ENCODE results near the gene IL1R1. TPM values are rescaled to one million over a fixed set of nuclear protein-coding genes. Genes with fewer than 3 reads are reported as not detected.
"Not testable (repeated sequence)": the region's sequence is repeated elsewhere in the genome, so short reads cannot be mapped to it uniquely, and the experiment has no call there.

The IL1R1 gene
- total RNA-seq, 1 donor from 2014 or later = 2.2 TPM

GRCh38 chr2:102116630-102117471 is 25.7 kb upstream of the IL1R1 start:
- peaks cover 13% of the 10 kb centered on the region for H3K27me3 Mint-ChIP-seq

DNA sequence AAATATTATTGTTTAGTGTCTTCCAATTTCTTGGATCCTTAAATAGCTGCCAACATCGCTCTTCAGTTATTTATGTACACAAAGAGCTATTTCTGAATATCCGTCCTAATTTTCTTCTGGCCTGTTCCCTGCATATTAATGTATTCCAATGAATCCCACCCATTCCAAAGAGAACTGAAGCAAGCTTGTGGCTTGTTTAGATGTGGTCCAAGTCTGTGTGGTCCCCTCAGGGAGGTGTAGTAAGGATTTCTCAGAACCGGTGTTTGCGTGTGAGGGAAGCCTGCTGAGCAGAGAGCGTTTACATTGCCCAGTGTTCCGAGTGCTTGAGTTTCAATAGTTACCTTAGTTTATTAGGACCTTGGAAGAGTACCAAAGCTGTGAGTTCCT is 25.1 kb upstream of the IL1R1 start:
- Mint-ChIP-seq H3K36me3 (ENCODE audit: low read depth) (no peaks in the 10 kb centered on the region), H3K27me3 (peaks cover 11% of the 10 kb centered on the region), H3K27ac (no peak overlapping the region), H3K9me3 (peaks cover 13% of the 10 kb centered on the region), H3K4me1 (peaks cover 14% of the 10 kb centered on the region), H3K4me3 (no peak overlapping the region)
- intact Hi-C loops (cut with micrococcal nuclease) = loop anchor here (5.0 to 10.0 kb wide), 2 partner anchors 35 to 213 kb away; no protein-coding TSS in a partner anchor
- no peak for DNase-seq

More at GRCh38 chr2:102116630-102117471, 25.7 kb upstream of the IL1R1 start:
- H3K36me3 Mint-ChIP-seq (ENCODE audit: low read depth) = no peaks in the 10 kb centered on the region
- H3K27ac Mint-ChIP-seq = no peak overlapping the region
- H3K9me3 Mint-ChIP-seq = peaks cover 13% of the 10 kb centered on the region
- H3K4me1 Mint-ChIP-seq = peaks cover 16% of the 10 kb centered on the region
- intact Hi-C loops (cut with micrococcal nuclease) = loop anchor here (5.0 to 10.0 kb wide), 2 partner anchors 35 to 212 kb away; no protein-coding TSS in a partner anchor
- DNase-seq = no peak
- H3K4me3 Mint-ChIP-seq = no peak overlapping the region

DNA sequence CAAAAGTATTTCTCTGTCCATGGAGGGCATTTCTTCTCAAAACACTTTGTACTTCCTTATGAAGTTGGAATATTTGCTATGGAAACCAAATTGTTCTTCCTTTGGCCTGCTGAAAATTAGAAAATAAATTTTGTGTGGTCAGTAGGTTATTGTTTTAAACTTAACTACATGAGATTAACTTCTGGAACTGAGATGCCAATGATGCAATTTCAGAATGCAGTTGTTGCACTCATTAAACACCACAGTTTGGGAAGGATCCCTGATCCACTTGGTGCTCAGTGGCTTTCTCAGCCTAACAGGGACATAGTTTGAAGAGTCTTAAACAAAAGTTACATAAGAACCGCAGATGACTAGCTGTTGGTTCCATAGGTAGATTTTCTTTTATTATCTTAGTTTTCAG is 23.3 kb upstream of the IL1R1 start:
- H3K4me1 Mint-ChIP-seq = peaks cover 7% of the 10 kb centered on the region
- peaks cover 11% of the 10 kb centered on the region for H3K27me3 Mint-ChIP-seq
- no peaks in the 10 kb centered on the region for H3K36me3 Mint-ChIP-seq (ENCODE audit: low read depth)
- H3K4me3 Mint-ChIP-seq = no peak overlapping the region
- no peak for DNase-seq
- intact Hi-C loops (cut with micrococcal nuclease) = loop anchor here (5.0 to 10.0 kb wide), 2 partner anchors 37 to 214 kb away; no protein-coding TSS in a partner anchor
- H3K9me3 Mint-ChIP-seq = peaks cover 13% of the 10 kb centered on the region
- no peak overlapping the region for H3K27ac Mint-ChIP-seq

DNA sequence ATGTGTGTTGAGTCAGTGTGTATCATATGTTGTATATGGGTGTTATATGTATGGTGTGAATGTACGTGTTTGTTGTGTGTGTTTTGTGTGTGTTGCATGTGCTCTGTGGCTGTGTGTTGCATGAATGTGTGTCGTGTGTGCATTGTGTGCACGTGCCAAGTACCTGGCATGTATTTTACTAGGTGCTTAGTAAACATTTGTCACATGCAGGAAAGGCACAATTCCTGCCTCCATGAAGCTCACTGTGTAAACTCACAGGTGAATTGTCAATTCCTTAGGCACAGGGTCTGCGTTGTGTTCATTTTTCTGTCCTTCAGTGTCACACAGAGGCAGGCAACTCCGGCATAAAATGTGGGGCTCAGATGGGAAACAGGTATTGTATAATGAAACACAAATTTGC is 22.3 kb upstream of the IL1R1 start:
- Mint-ChIP-seq H3K9me3 (peaks cover 14% of the 10 kb centered on the region), H3K4me3 (no peak overlapping the region), H3K36me3 (ENCODE audit: low read depth) (no peaks in the 10 kb centered on the region), H3K4me1 (no peaks in the 10 kb centered on the region), H3K27ac (no peak overlapping the region), H3K27me3 (peaks cover 13% of the 10 kb centered on the region)
- intact Hi-C loops (cut with micrococcal nuclease) = no loop called here
- no peak for DNase-seq

- intact Hi-C loops (cut with micrococcal nuclease) = no loop called here
- H3K27ac Mint-ChIP-seq = no peak overlapping the region
- DNase-seq = no peak
- peaks cover 11% of the 10 kb centered on the region for H3K9me3 Mint-ChIP-seq
- H3K4me3 Mint-ChIP-seq = no peak overlapping the region
- H3K4me1 Mint-ChIP-seq = no peaks in the 10 kb centered on the region
- peaks cover 9% of the 10 kb centered on the region for H3K27me3 Mint-ChIP-seq
- no peaks in the 10 kb centered on the region for H3K36me3 Mint-ChIP-seq (ENCODE audit: low read depth)
Observed at GRCh38 chr2:102120701-102121159, 21.8 kb upstream of the IL1R1 start.

DNA sequence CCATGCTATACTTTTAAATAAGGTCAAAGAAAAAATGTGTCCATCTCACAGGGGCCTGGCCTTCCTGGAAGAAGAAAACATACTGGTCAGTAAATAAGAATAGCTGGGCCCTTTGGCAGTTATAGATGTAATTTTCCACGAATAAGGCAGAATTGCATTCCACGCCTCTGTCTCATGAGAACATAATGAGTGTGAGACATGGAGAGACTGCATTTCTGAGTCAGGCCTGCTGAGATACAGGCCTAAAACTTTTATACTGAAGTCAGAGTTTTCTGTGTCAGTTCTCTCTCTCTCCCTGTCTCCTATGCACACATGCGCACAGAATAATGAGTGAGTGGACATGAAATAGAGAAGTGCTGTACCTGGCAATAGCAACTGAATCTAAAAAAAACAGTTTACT is 20.4 kb upstream of the IL1R1 start:
- Mint-ChIP-seq H3K36me3 (ENCODE audit: low read depth) (no peaks in the 10 kb centered on the region), H3K4me1 (no peaks in the 10 kb centered on the region), H3K4me3 (no peak overlapping the region), H3K27ac (no peak overlapping the region), H3K9me3 (peaks cover 7% of the 10 kb centered on the region), H3K27me3 (peaks cover 6% of the 10 kb centered on the region)
- no peak for DNase-seq
- intact Hi-C loops (cut with micrococcal nuclease) = no loop called here

- H3K4me3 Mint-ChIP-seq = no peak overlapping the region
- intact Hi-C loops (cut with micrococcal nuclease) = no loop called here
Observed at GRCh38 chr2:102122909-102123308, 19.6 kb upstream of the IL1R1 start.

DNA sequence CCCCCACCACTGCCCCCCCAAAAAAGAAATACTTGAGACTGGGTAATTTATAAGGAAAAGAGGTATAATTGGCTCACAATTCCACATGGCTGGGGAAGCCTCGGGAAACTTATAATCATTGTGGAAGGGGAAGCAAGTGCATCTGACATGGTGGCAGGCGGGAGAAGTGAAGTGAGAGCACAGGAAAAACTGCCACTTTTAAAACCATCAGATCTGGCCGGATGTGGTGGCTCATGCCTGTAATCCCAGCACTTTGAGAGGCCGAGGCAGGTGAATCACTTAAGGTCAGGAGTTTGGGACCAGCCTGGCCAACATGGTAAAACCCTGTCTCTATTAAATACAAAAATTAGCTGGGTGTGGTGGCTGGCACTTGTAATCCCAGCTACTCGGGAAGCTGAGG is 18.1 kb upstream of the IL1R1 start:
- H3K36me3 Mint-ChIP-seq (ENCODE audit: low read depth); DNase-seq; H3K4me3 Mint-ChIP-seq; H3K9me3 Mint-ChIP-seq; intact Hi-C loops (cut with micrococcal nuclease); H3K27me3 Mint-ChIP-seq; H3K27ac Mint-ChIP-seq; H3K4me1 Mint-ChIP-seq: not testable (repeated sequence)

More at GRCh38 chr2:102122909-102123308, 19.6 kb upstream of the IL1R1 start:
- peaks cover 7% of the 10 kb centered on the region for H3K9me3 Mint-ChIP-seq
- H3K36me3 Mint-ChIP-seq (ENCODE audit: low read depth) = no peaks in the 10 kb centered on the region
- H3K4me1 Mint-ChIP-seq = peaks cover 2% of the 10 kb centered on the region
- H3K27me3 Mint-ChIP-seq = peaks cover 4% of the 10 kb centered on the region
- DNase-seq = no peak
- H3K27ac Mint-ChIP-seq = no peak overlapping the region

- H3K9me3 Mint-ChIP-seq = peaks cover 8% of the 10 kb centered on the region
- H3K27ac Mint-ChIP-seq = no peak overlapping the region
- H3K27me3 Mint-ChIP-seq = peaks cover 4% of the 10 kb centered on the region
- DNase-seq = no peak
- H3K4me1 Mint-ChIP-seq = peaks cover 5% of the 10 kb centered on the region
- no peaks in the 10 kb centered on the region for H3K36me3 Mint-ChIP-seq (ENCODE audit: low read depth)
- intact Hi-C loops (cut with micrococcal nuclease) = no loop called here
- no peak overlapping the region for H3K4me3 Mint-ChIP-seq
Observed at GRCh38 chr2:102126169-102126568, 16.4 kb upstream of the IL1R1 start.

DNA sequence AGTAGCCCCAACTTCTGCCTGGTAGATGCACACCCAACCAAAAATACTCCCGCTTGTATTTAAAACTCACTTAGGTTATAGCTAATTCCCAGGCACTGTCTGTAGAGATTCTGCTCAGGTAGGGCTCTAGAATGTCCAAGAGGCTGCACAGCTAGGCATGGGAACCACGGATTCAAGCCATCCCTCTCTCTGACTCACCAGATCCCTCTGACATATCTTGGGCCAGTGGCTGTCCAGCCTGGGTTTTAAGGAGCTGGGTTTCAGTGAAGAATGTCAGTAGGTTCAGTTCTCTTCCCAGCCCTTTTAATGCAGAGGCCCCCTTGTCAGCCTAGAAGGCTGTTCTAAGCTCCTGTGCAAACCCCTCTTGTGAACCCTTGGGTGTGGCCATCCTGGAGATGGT is 15.9 kb upstream of the IL1R1 start:
- Mint-ChIP-seq H3K36me3 (ENCODE audit: low read depth) (no peaks in the 10 kb centered on the region), H3K4me1 (peaks cover 5% of the 10 kb centered on the region), H3K4me3 (no peak overlapping the region)

DNA sequence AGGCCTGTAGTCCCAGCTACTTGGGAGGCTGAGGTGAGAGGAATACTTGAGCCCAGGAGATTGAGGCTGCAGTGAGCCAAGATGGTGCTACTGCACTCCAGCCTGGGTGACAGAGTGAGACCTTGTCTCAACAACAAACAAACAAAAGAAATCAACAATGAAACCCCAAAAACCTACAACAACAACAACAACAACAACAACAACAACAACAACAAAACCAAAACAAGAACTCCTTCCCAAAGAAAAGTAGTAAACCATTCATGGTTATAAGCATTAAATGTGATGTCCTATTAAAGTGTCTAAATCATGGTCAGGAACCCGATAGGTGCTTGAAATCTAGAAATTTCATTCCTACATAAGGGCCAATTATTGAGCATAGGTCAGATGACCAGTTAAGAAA is 13.5 kb upstream of the IL1R1 start:
- no peak for DNase-seq
- Mint-ChIP-seq H3K27ac (no peak overlapping the region), H3K4me3 (no peak overlapping the region), H3K27me3 (peaks cover 10% of the 10 kb centered on the region), H3K36me3 (ENCODE audit: low read depth) (no peaks in the 10 kb centered on the region), H3K9me3 (peaks cover 14% of the 10 kb centered on the region), H3K4me1 (peaks cover 5% of the 10 kb centered on the region)
- intact Hi-C loops (cut with micrococcal nuclease) = no loop called here

More for the DNA sequence above, 15.9 kb upstream of the IL1R1 start:
- H3K27me3 Mint-ChIP-seq = peaks cover 6% of the 10 kb centered on the region
- no peak overlapping the region for H3K27ac Mint-ChIP-seq
- DNase-seq = no peak
- intact Hi-C loops (cut with micrococcal nuclease) = no loop called here
- peaks cover 10% of the 10 kb centered on the region for H3K9me3 Mint-ChIP-seq

DNA sequence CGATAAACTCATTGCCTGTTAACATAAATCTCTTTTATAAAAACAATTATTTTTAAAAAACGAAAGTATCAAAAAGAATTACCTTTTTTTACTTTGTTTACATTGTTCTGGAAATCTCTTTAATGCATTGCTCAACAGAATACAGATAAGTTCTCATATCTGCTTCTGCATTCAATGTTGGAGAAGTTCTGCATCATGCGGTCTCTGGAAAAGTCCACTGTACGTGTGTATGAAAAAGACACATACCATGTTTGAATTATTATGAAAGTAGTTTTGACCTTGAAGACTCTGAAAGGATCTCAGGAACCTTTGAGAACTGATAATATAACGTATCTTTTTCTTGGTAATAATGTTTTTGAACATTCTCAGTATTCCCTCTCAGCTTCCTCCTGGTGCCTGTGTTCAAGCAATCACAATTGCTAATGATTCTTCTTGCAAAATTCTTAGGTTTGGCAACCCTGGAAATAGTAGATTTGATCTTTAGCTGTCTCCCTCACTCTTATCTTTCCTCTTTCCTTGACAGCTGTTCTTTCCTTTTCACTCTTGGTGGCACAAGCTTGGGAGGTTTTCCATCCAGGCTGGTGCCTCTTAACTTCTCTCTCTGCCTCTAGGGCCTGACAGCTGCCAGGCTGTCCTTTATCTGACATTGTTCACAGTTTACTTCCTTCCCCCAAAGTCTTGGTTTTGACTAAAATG is 12.4 kb upstream of the IL1R1 start:
- H3K27ac Mint-ChIP-seq = no peak overlapping the region
- no peak overlapping the region for H3K4me3 Mint-ChIP-seq
- no peaks in the 10 kb centered on the region for H3K36me3 Mint-ChIP-seq (ENCODE audit: low read depth)
- peaks cover 10% of the 10 kb centered on the region for H3K27me3 Mint-ChIP-seq
- peaks cover 14% of the 10 kb centered on the region for H3K9me3 Mint-ChIP-seq
- H3K4me1 Mint-ChIP-seq = peaks cover 5% of the 10 kb centered on the region
- intact Hi-C loops (cut with micrococcal nuclease) = no loop called here
- no peak for DNase-seq

- peaks cover 7% of the 10 kb centered on the region for H3K27me3 Mint-ChIP-seq
- H3K4me3 Mint-ChIP-seq = no peak overlapping the region
- H3K27ac Mint-ChIP-seq = no peak overlapping the region
- DNase-seq = no peak
- H3K36me3 Mint-ChIP-seq (ENCODE audit: low read depth) = no peaks in the 10 kb centered on the region
- H3K4me1 Mint-ChIP-seq = peaks cover 5% of the 10 kb centered on the region
- peaks cover 10% of the 10 kb centered on the region for H3K9me3 Mint-ChIP-seq
- intact Hi-C loops (cut with micrococcal nuclease) = no loop called here
Observed at GRCh38 chr2:102130647-102130991, 11.9 kb upstream of the IL1R1 start.

DNA sequence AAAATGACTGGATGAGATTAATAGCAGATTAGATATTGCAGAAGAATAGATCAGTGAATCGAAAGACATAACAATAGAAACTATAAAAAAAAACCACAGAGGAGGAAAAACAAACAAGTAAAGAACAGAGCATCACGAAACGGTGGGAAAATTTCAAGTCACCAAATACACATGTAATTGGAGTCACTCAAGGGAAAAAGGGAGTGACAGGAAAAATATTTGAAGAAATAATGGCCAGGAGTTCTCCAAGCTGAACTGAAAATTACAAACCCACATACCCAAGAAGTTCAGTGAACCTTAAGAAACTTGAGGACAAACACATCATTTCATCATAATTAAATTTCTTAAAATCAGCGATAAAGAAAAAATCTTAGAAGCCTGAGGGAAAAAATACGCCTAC is 11.0 kb upstream of the IL1R1 start:
- no peak overlapping the region for H3K4me3 Mint-ChIP-seq
- peaks cover 7% of the 10 kb centered on the region for H3K27me3 Mint-ChIP-seq
- intact Hi-C loops (cut with micrococcal nuclease) = no loop called here
- DNase-seq = no peak
- H3K9me3 Mint-ChIP-seq = peaks cover 11% of the 10 kb centered on the region
- H3K36me3 Mint-ChIP-seq (ENCODE audit: low read depth) = no peaks in the 10 kb centered on the region
- no peak overlapping the region for H3K27ac Mint-ChIP-seq
- H3K4me1 Mint-ChIP-seq = peaks cover 5% of the 10 kb centered on the region
